H1 (cell line): Measurements from ENCODE around the gene NRP2. TPM values are rescaled to one million over a fixed set of nuclear protein-coding genes. Genes with fewer than 3 reads are reported as not detected.

ENCODE experiments used
- CTCF ChIA-PET: fragments of 300-600 bp; sonication (Branson Sonifier 250); formaldehyde crosslinking; loops from one replicate; lab custom pipeline; 2021; ENCODE audit not compliant: partially characterized antibody; lab: Charles Lee
- POLR2A ChIA-PET: fragments of 300-600 bp; sonication (Branson Sonifier 250); formaldehyde crosslinking; loops from one replicate; lab custom pipeline; 2021; ENCODE audit warnings: inconsistent platforms; ENCODE audit not compliant: partially characterized antibody; lab: Charles Lee
- DNase-seq, 2 experiments: peaks; one replicate each; pipeline versions ENCODE4 v3.0.0 to v3.0.0-alpha.2; 2010 to 2022; ENCODE audit warnings: low spot score in 2 of 2, low read depth in 1 of 2, mixed read lengths in 1 of 2
- FAIRE-seq: peaks from 2 replicates; lab custom pipeline; 2011; peaks lifted over from hg19 to GRCh38; lab: Jason Lieb, UNC
- H2AFZ ChIP-seq: 2 replicates; pipeline ENCODE4 v1.8.1; 2012; ENCODE audit warnings: low read length, inconsistent platforms
- H2AK5ac ChIP-seq: 2 replicates; pipeline ENCODE4 v1.6.1; 2013; ENCODE audit warnings: low read depth, low read length
- H2BK120ac ChIP-seq: replicated peaks from 2 replicates; pipeline ENCODE3; 2013; ENCODE audit warnings: low read depth, low read length, inconsistent platforms
- H2BK12ac ChIP-seq: 2 replicates; pipeline ENCODE4 v1.6.1; 2013; ENCODE audit warnings: low read depth, low read length
- H2BK15ac ChIP-seq: 2 replicates; pipeline ENCODE4 v1.6.1; 2013; ENCODE audit warnings: low read length
- H2BK20ac ChIP-seq: 2 replicates; pipeline ENCODE4 v1.6.1; 2013; ENCODE audit warnings: low read length
- H2BK5ac ChIP-seq: 2 replicates; pipeline ENCODE4 v1.6.1; 2013; ENCODE audit warnings: low read depth, low read length
- H3K14ac ChIP-seq: 2 replicates; pipeline ENCODE4 v1.6.1; 2013; ENCODE audit warnings: inconsistent platforms; ENCODE audit not compliant: insufficient read length
- H3K18ac ChIP-seq: 2 replicates; pipeline ENCODE4 v1.6.1; 2013; ENCODE audit warnings: low read length; ENCODE audit errors: extremely low read depth
- H3K23ac ChIP-seq: 2 replicates; pipeline ENCODE4 v1.6.1; 2013; ENCODE audit warnings: inconsistent platforms; ENCODE audit not compliant: insufficient read length
- H3K23me2 ChIP-seq: 2 replicates; pipeline ENCODE4 v1.6.1; 2013; ENCODE audit warnings: low read depth, low read length
- H3K27ac ChIP-seq: 2 replicates; pipeline ENCODE4 v1.6.1; 2011; ENCODE audit warnings: low read depth, low read length, inconsistent platforms
- H3K27me3 ChIP-seq, 4 experiments: replicated peaks in 1 of 4; 1 replicate in 1 of 4; 2 replicates in 3 of 4; pipeline versions ENCODE4 v1.6.1 to v1.8.1; 2011 to 2013; ENCODE audit warnings: low read length in 3 of 4, mild to moderate bottlenecking in 3 of 4, inconsistent platforms in 2 of 4, mixed read lengths in 2 of 4, moderate library complexity in 1 of 4; ENCODE audit not compliant: control insufficient read depth in 3 of 4, insufficient read depth in 3 of 4; ENCODE audit errors: extremely low read depth in 1 of 4
- H3K36me3 ChIP-seq, 4 experiments: 2 replicates each; pipeline versions ENCODE4 v1.6.1 to v1.8.1; 2011 to 2013; ENCODE audit warnings: mild to moderate bottlenecking in 4 of 4, low read length in 3 of 4, moderate library complexity in 2 of 4, control low read depth in 1 of 4, inconsistent platforms in 1 of 4; ENCODE audit not compliant: insufficient read depth in 4 of 4, control insufficient read depth in 2 of 4
- H3K4ac ChIP-seq: replicated peaks from 2 replicates; pipeline ENCODE3; 2013; ENCODE audit warnings: low read length, low read depth, mixed read lengths, inconsistent platforms; ENCODE audit not compliant: insufficient read length
- H3K4me1 ChIP-seq, 4 experiments: replicated peaks in 1 of 4; 1 replicate in 1 of 4; 2 replicates in 3 of 4; pipeline versions ENCODE4 v1.6.1 to v1.8.1; 2011 to 2013; ENCODE audit warnings: low read length in 3 of 4, inconsistent platforms in 2 of 4, mixed read lengths in 1 of 4; ENCODE audit not compliant: insufficient read depth in 4 of 4, control insufficient read depth in 3 of 4
- H3K4me2 ChIP-seq, 2 experiments: 2 replicates each; pipeline versions ENCODE4 v1.6.1 to v1.8.1; 2011 to 2013; ENCODE audit warnings: low read depth in 2 of 2, low read length in 2 of 2, control low read depth in 1 of 2, inconsistent platforms in 1 of 2, mild to moderate bottlenecking in 1 of 2; ENCODE audit not compliant: insufficient read depth in 1 of 2
- H3K4me3 ChIP-seq, 4 experiments: fragments of 200-600, 300-600 bp in 1 of 4; sonication (generic), shearing (Covaris generic), sonication (Bioruptor Twin) in 1 of 4; 2 replicates each; pipeline versions ENCODE4 v1.5.1 to v1.8.1; 2011 to 2016; ENCODE audit warnings: low read length in 4 of 4, low read depth in 3 of 4, control low read depth in 2 of 4, inconsistent platforms in 2 of 4, mild to moderate bottlenecking in 2 of 4, mixed read lengths in 1 of 4, moderate library complexity in 1 of 4; ENCODE audit not compliant: insufficient read depth in 2 of 4; ENCODE audit errors: extremely low read depth in 1 of 4
- H3K56ac ChIP-seq: replicated peaks from 2 replicates; pipeline ENCODE3; 2013; ENCODE audit warnings: low read depth, mild to moderate bottlenecking, mixed read lengths, low read length, inconsistent platforms; ENCODE audit not compliant: insufficient read length
- H3K79me1 ChIP-seq: 2 replicates; pipeline ENCODE4 v1.6.1; 2013; ENCODE audit warnings: low read depth, low read length, control low read depth
- H3K79me2 ChIP-seq, 2 experiments: 2 replicates each; pipeline versions ENCODE4 v1.6.1 to v1.8.1; 2012 to 2013; ENCODE audit warnings: low read length in 2 of 2, mild to moderate bottlenecking in 2 of 2, inconsistent platforms in 1 of 2; ENCODE audit not compliant: insufficient read depth in 2 of 2, control insufficient read depth in 1 of 2
- H3K9ac ChIP-seq, 4 experiments: replicated peaks in 1 of 4; 1 replicate in 1 of 4; 2 replicates in 3 of 4; pipeline versions ENCODE4 v1.6.1 to v1.8.1; 2011 to 2013; ENCODE audit warnings: low read depth in 3 of 4, low read length in 3 of 4, control low read depth in 2 of 4, mild to moderate bottlenecking in 2 of 4, moderate library complexity in 2 of 4, inconsistent platforms in 1 of 4; ENCODE audit errors: extremely low read depth in 1 of 4
- H3K9me3 ChIP-seq, 2 experiments: 2 replicates each; pipeline versions ENCODE4 v1.6.1 to v1.8.1; 2012 to 2013; ENCODE audit warnings: mild to moderate bottlenecking in 2 of 2, moderate library complexity in 2 of 2, control low read depth in 1 of 2, inconsistent platforms in 1 of 2, low read depth in 1 of 2, low read length in 1 of 2, mixed read lengths in 1 of 2; ENCODE audit not compliant: insufficient read depth in 2 of 2
- H4K20me1 ChIP-seq, 2 experiments: replicated peaks in 1 of 2; 2 replicates each; pipeline versions ENCODE3 to v1.8.1; 2011 to 2013; ENCODE audit warnings: inconsistent platforms in 2 of 2, low read length in 2 of 2, mild to moderate bottlenecking in 1 of 2; ENCODE audit not compliant: insufficient read depth in 2 of 2, control insufficient read depth in 1 of 2
- H4K5ac ChIP-seq: 2 replicates; pipeline ENCODE4 v1.6.1; 2013; ENCODE audit warnings: low read length, low read depth, mixed read lengths, inconsistent platforms; ENCODE audit not compliant: insufficient read length
- H4K8ac ChIP-seq: 2 replicates; pipeline ENCODE4 v1.8.0; 2013; ENCODE audit warnings: mild to moderate bottlenecking, moderate library complexity, low read length, inconsistent platforms; ENCODE audit not compliant: insufficient read depth; ENCODE audit errors: extremely low read depth
- H4K91ac ChIP-seq: replicated peaks from 2 replicates; pipeline ENCODE3; 2013; ENCODE audit warnings: low read length, mixed read lengths, inconsistent platforms; ENCODE audit not compliant: insufficient read length
- ATF3 ChIP-seq: IDR thresholded peaks from 2 replicates; pipeline ENCODE4 v1.6.1; 2011; ENCODE audit warnings: low read depth, mild to moderate bottlenecking, low read length; ENCODE audit not compliant: insufficient read depth
- CREB1 ChIP-seq: IDR thresholded peaks from 2 replicates; pipeline ENCODE4 v1.6.1; 2012; ENCODE audit warnings: inconsistent platforms
- GABPA ChIP-seq: IDR thresholded peaks from 2 replicates; pipeline ENCODE4 v1.6.1; 2011; ENCODE audit warnings: mild to moderate bottlenecking, low read length, moderate library complexity, borderline replicate concordance; ENCODE audit not compliant: insufficient read depth
- KDM5A ChIP-seq: fragments of 200-600 bp; IDR thresholded peaks from 2 replicates; pipeline ENCODE4 v1.7.1; 2012; ENCODE audit warnings: mild to moderate bottlenecking, low read length, inconsistent platforms, mixed read lengths
- RXRA ChIP-seq: IDR thresholded peaks from 2 replicates; pipeline ENCODE4 v1.6.1; 2011; ENCODE audit warnings: low read depth, mild to moderate bottlenecking, low read length, moderate library complexity; ENCODE audit not compliant: insufficient read depth
- WGBS, 2 experiments: shearing (Covaris generic) in 1 of 2; methylation state at CpG; one replicate each; pipeline versions ENCODE4 v1.1.6 to v1.1.7; 2013 to 2015; ENCODE audit warnings: low lambda C conversion rate in 2 of 2, mixed read lengths in 2 of 2, inconsistent platforms in 1 of 2, low coverage in 1 of 2, missing lambda C conversion rate in 1 of 2; ENCODE audit not compliant: insufficient replicate concordance in 2 of 2, insufficient coverage in 1 of 2, insufficient read length in 1 of 2; ENCODE audit errors: extremely low coverage in 1 of 2, missing lambda C conversion rate in 1 of 2; 5-methylcytosine and 5-hydroxymethylcytosine counted together
- polyA plus RNA-seq, 7 experiments: library from polyadenylated mRNA; depleted of rRNA in 3 of 7; stranded (reverse) in 5 of 7; unstranded in 2 of 7; fragments of >200 nt in 5 of 7; fragments of 200-250 nt in 2 of 7; gene quantifications; 1 replicate in 5 of 7; 2 replicates in 1 of 7; 4 replicates in 1 of 7; pipeline versions ENCODE4 v1.2.1 to v1.2.3, GENCODE V29; 2011 to 2013; ENCODE audit warnings: missing spikeins in 2 of 7, mixed read lengths in 2 of 7
- total RNA-seq: library from RNA; stranded (reverse); fragmentation: NEBNext Ultra II Directional; extraction: Animal tissue kit (Norgen Biotek cat#: 25700); gene quantifications from 2 replicates; pipeline ENCODE4 v1.2.1, GENCODE V29; 2021

The NRP2 gene
- total and polyA plus RNA-seq, 2 of the 8 experiments (the other 6 are each of a cell fraction or from before 2014, with no cell fraction given): 32.0 to 37.8 TPM

GRCh38 chr2:205783872-205784499, 101.7 kb downstream of the NRP2 start:
- no peak overlapping the region for H2BK5ac ChIP-seq
- H4K5ac ChIP-seq: no peak overlapping the region
- no peaks in the 10 kb centered on the region for H3K27me3 ChIP-seq
- H4K91ac ChIP-seq: no peak overlapping the region
- H3K56ac ChIP-seq: no peak overlapping the region
- no peak overlapping the region for H2BK120ac ChIP-seq
- no peaks in the 10 kb centered on the region for H4K20me1 ChIP-seq
- FAIRE-seq (no peak), DNase-seq (no peak)
- no peak overlapping the region for H2BK12ac ChIP-seq
- TF ChIP-seq CREB1 (no peak), RXRA (no peak), GABPA (no peak), KDM5A (no peak), ATF3 (no peak)
- no peak overlapping the region for H3K27ac ChIP-seq
- H3K79me2 ChIP-seq: no peaks in the 10 kb centered on the region
- H3K4me1 ChIP-seq: no peaks in the 10 kb centered on the region
- no peak overlapping the region for H2BK15ac ChIP-seq
- no peaks in the 10 kb centered on the region for H3K9me3 ChIP-seq
- no peaks in the 10 kb centered on the region for H3K79me1 ChIP-seq
- no peak overlapping the region for H3K9ac ChIP-seq
- no peak overlapping the region for H4K8ac ChIP-seq
- 89% methylated on average over 5 of the region's 5 CpGs; no CpG with 5 or more reads in 1 of the 2 experiments for WGBS, 2 experiments
- no peak overlapping the region for H3K14ac ChIP-seq
- peaks cover 2% of the 10 kb centered on the region; the same call in 1 of the 2 replicates for H3K23me2 ChIP-seq
- no peak overlapping the region for H3K18ac ChIP-seq
- no peak overlapping the region for H3K4me3 ChIP-seq
- no peak overlapping the region for H3K4me2 ChIP-seq
- no peak overlapping the region for H3K4ac ChIP-seq
- H2AK5ac ChIP-seq: no peak overlapping the region
- H3K36me3 ChIP-seq: no peaks in the 10 kb centered on the region
- ChIA-PET POLR2A (no interaction called here), CTCF (interaction anchor here (0.9 to 1.4 kb wide), 4 partner anchors 8 to 22 kb away, joined by 3 read pairs; no protein-coding TSS in a partner anchor)
- no peak overlapping the region for H2BK20ac ChIP-seq
- H2AFZ ChIP-seq: no peak overlapping the region
- H3K23ac ChIP-seq: no peak overlapping the region
